GM18502 (cell line): ENCODE results near the gene GATB.

ENCODE experiments used
- ATAC-seq: cut with Tn5 transposase; IDR thresholded peaks from one replicate; pipeline ENCODE4 v1.9.1; 2021; ENCODE audit warnings: mild to moderate bottlenecking; ENCODE audit not compliant: unreplicated experiment, poor library complexity

The GATB gene, protein sequence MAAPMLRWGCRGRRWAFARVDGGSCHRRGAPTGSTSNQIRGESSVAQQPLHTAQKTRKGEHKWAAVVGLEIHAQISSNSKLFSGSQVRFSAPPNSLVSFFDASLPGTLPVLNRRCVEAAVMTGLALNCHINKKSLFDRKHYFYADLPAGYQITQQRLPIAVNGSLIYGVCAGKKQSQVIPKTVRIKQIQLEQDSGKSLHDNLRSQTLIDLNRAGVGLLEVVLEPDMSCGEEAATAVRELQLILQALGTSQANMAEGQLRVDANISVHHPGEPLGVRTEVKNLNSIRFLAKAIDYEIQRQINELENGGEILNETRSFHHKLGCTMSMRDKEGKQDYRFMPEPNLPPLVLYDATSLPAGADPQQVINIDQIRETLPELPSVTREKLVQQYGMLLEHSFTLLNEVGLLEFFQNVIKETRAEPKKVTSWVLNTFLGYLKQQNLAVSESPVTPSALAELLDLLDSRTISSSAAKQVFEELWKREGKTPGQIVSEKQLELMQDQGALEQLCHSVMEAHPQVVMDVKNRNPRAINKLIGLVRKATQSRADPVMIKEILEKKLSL

DNA sequence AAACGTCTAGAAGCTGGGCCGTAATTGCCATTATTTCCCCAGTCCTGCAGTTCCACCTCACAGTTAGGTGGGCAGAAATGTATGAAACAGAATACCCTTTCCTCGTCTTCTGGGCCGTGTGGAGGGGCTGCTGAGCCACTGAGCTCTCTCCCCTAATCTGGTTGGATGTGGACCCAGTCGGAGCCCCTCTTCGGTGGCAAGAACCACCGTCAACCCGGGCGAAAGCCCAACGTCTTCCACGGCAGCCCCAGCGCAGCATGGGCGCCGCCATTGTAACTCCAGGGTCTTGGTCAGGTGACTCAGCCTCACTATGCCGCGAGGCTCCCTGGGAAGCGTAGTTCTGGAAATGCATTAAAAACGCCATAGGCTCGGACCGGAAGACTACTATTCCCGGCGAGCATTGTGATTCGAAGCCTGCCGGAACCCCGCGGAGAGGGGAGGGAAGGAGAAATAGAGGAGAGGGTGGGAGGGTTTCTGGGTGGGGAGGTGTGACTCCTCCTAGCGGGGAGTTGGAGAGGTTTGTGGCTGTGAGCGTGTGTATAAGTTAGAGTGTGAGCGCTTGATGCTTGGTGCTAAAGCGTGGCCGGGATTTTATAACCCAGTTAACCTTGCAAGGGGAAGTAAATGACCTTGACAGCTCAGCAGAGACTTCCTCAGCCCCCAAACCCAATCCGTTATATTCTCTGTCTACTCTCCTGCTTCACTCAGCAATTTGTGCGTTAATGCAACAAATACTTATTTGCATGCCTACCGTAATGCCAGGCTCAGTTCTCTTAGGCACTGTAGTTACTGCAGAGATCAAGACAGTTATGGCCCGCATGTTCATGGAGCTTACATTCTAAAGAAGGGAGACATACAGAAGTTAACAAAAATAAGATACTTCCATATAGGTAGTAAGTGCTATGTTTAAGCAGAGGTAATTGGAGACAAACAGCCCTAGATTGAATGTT is at the start of gene GATB:
Gene GATB (minus strand): TSS at position 296 of the 950 bp plus-strand sequence. CDS start 25 bp downstream, at position 271.
- peak; percentile 99 for ATAC-seq

DNA sequence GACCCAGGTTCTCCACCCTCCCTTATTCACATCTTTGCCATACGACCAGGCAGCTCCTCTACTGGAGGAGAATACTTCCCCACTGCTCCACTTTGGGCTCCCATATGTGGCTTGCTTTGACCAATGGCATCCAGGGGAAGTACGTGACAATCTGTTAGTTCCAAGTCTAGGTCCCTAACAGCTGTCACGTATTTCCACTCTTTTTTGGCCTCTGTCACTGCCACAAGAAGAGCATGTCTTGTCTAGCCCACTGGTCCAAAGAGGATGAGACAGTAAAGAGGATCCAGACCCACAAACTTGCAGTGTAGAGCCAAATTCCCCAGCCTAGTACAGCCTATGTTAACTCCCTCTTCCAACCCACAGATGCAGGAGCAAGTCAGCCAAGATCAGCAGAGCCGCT is 49.7 kb upstream of the GATB start:
- ATAC-seq = no peak

DNA sequence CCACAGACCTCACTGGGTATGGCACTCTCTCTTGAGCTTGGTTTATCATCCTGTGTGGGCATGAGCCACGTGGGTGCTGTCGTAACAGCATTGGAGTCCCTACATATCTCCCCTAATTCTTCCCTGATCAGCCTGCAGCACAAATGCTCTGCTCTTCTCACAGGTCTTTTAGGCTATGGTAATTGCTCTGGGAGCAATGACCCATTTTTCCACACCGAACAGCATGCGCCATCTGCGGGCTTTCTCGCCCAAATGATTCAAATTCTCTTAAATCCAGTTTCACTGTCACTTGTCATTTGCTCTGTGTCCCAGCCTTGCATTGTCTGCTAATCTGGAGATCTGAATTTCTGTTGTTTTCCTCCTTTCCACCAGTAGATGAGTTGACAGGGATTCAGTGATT is 48.9 kb upstream of the GATB start:
- no peak for ATAC-seq

DNA sequence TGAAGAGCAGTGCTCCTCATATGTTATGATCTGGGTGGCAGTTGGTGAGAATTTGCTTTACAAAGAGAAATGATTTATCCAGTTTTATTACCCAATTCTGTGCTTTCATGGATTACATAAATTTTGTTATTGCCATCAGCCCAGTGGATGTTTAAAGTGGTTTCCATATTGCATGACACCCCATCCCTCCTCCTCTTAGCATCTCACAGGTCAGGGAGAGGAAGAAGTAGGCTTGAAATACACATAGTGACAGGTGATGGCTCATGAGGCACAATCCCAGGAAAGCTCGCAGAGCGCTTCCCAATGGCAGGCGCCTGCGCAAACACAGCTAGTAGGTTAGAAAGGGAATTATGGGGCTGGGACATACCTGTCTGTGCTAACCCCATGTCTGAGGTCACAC is 47.7 kb upstream of the GATB start:
- ATAC-seq = no peak

DNA sequence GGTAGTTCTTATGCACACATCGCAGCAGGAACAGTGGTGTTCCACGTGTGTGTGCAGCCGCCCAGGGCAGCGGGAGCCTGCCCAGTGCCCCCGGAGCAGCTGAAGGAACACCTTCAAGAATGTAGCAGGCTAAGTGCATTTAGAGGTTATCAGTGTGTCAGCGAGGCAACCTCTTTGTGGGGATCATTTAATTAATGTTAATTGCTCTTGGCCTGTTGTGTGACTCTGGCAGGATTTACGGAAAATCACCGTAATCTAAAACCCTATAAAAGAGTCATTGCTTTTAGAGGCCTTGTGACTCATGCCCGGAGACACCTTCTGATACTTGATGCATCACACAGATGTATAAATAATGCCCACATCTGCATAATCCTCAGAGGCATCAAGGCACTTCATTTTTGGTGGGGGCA is 47.3 kb upstream of the GATB start:
- no peak for ATAC-seq

DNA sequence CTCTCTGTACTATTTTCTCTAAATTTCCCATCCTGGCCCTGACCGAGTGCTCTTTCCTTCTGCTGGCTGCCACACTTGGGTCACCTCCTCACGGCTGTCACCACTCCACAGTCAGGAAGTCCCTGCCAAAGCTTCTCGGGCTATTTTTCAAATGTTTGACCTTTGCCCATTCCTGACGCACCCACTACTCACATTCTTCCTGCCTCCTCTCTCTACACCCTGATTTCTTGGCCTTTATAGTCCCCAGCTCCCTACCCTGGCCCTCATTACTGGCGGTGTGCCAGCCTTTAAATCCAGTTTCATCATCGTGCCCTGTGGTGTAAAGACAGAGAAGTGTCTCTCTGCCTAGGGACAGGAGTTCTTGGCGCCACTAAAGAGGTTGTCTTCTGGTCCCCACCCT is 46.4 kb upstream of the GATB start:
- no peak for ATAC-seq

DNA sequence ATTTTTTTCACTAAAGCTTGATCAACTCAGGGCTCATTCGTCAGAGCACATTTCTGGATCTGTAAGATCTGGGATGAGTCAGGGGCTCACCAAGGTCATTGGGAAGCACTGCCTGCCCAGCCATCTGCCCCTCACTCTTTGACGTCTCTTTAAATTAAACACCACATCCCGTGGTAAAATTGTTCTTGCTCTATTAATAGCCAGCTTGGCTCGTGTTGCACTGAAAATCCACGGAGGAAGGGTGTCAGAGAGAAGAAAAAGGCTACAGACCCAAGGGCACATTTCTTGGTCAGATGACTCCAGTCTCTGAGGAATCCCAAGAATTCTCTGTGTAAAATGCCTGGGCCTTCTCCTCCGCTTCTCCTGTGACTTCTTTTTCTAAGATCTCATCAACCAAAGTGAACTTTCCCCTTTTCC is 45.7 kb upstream of the GATB start:
- no peak for ATAC-seq

DNA sequence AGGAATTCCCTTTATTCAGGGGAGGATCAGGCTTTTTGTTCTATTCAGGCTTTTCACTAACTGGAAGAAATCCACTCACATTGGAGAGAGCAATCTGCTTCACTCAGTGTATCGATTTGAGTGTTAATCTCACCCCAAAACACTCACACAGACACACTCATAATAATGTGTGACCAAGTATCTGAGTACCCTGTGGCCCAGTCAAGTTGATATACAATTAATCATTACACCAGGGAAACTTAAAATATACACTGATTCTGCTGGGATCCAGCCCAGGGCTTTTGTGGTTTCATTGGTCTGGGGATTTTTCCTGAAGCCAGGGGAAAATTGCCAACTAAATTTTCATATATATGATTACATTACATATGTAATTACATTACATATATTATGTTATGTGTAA is 44.0 kb upstream of the GATB start:
- ATAC-seq = no peak

DNA sequence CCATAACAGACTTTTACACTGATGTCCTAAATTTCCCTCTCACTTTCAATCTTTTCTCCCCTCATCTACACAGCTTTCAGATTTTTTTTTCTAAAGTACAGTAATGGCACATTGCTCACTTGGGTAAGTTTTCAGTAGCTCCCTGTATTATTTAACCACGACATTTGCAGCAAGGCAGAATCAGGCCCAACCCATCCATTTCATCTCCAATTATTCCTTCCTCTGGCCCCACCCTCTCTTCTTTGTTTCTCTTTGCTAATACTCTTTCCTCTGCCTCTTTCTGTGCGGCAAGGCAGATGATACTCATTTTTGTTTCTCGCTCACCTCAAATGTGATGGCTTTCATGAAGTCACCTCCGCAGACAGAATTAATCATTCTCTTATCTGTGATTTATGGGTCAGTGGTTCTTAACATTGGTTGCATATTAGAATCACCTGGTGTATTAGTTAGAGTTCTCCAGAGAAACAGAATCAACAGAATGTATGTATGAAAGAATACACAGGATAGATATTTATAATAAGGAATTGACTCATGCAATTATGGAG is 43.4 kb upstream of the GATB start:
- no peak for ATAC-seq

DNA sequence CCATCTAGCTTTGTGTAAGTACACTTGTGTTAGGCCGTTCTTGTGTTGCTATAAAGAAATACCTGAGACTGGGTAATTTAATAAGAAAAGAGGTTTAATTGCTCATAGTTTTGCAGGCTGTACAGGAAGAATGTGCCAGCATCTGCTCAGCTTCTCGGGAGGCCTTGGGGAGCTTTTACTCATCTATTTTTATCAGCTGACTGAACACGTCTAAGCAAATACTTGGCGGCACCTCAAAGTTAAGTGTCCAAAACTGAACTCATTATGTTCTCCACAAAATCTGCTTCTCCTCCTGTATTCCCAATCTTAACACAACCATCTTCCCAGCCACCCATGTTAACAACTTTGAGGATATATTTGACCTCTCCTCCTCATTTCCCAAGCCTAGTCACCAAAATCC is 42.4 kb upstream of the GATB start:
- ATAC-seq = no peak

DNA sequence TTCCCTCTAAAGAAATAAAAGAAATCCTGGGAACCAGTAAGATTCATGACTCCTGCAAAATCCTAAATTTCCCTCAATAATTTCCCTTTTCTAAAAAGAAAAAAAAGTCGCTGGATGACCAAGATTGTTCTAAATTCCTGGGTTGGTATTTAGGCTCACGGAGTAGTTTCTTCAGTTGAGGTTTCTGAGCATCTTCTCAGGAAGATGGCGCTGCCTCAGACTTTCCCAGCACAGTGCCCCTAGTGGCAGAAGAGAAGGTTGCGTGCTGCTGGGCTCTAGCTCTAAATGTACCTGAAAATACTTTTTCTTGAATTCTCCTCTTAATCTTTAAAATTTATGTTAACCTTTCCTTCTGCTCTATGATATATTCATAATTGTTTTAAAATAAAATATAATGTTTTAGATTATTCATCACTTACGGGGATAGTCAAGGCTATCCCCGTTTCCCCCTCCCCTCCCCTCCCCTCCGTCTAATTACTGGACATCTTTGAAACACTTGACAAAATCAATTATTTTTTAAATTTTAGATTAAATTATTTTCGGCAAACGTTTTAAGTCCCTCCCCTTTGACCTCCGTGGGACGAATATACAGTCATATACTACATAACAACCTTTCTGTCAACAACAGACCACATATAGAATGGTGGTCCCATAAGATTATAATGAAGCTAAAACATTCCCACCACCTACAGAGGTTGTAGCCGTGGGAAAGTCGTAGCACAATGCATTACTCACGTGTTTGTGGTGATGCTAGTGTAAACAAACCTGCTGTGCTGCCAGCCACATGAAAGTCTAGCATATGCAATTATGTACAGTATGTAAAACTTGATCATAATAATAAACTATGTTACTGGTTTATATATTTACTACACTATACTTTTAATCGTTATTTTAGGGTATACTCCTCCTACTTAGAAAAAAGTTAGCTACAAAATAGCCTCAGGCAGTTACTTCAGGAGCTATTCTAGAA is 41.0 kb upstream of the GATB start:
- no peak for ATAC-seq

DNA sequence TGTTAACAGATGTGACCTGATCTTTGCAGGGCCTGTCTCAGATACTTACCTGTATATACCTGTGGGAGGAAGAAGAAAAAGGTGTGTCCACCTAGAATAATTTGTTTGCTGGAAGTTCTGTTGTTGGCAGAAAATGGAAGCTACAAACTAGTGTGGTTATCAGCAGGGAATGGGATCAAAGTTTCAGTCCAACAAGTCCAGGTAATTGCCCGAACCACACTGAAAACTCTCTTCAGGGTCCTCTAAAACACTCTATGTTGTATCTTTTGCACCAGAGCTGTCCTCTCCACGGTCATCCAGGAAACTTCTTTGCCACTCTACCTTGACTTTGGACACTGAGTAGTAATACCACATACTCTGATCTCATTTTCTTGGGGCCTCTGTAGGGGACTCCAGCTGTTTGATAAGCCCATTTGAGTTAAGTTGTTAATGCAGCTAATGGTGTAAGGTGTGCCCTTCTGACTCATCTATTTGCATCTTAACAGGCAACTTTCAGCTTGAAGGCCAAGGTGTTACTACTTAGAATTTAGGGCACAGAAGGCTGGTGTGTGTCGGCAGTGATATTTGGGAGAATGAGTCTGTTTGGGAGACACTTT is 38.7 kb upstream of the GATB start:
- no peak for ATAC-seq

DNA sequence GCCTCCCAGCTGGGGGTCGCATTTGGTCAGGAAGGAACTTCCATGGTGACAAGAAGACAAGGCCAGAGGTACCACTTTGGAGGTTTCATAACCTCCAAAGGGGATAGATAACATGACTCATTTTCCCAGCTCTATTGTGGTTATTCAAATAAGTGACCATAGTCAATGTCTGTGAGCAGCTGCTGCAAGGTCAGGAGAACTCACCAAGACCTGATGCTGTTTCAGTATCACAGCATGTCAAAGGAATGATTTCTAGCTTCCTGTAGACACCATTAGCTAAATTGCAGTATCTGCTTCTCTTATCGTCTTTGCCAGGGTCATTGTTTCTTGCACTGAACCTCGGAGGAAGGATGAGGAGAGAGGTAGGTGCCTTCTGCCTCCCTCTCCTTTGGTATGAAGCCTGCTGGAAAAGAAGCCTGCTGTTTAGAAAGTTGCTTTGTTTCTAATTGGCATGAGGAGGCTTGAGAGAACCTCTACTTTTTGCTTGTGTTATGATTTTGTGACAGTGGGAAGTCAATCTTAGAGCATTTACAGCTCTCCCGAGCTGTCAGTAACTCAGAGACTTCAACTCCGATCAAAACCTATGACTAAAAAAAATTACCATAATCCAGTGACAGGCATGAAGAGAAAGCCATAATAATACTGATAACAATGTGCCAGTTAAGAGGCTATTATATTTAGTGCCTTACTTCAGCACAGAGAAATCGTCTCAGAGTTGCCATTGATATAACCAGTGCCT is 38.0 kb upstream of the GATB start:
- peak; percentile 91 for ATAC-seq

DNA sequence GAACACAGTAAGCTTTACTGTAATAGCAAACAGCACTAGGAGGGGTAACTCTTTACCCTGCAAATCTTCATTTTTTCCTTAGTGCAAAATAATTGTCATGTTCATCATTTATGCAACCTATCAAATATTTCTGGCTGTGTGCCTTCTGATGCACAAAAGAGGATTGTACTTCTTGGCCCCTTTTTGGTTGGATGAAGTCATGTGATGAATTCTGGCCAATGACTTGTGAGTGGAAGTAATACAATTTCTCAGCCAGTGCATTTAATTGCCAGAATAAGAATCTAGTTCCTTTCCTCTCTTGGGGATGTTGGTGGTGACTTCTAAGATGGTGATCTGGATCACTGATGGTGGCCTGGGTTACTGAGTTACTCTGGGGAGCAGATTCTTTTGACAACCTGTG is 37.0 kb upstream of the GATB start:
- ATAC-seq = no peak

DNA sequence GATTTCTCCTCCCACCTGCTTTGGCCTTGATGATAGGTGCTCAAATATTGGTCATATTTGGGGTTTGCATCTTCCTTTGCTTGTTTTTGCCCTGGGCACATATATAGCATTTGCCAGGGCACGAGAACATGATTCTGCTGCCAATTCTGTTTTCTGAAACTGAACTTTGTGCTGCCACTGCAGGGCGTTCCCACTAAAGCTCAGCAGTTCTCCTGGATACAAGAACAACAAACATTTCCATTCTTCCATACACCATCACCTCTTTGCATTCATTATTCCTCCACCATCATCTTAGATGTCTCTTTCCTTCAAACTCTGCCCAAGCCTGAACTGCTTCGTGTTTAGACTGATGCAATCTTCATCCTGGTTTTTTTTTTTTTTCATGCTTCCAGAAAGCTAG is 36.3 kb upstream of the GATB start:
- no peak for ATAC-seq

DNA sequence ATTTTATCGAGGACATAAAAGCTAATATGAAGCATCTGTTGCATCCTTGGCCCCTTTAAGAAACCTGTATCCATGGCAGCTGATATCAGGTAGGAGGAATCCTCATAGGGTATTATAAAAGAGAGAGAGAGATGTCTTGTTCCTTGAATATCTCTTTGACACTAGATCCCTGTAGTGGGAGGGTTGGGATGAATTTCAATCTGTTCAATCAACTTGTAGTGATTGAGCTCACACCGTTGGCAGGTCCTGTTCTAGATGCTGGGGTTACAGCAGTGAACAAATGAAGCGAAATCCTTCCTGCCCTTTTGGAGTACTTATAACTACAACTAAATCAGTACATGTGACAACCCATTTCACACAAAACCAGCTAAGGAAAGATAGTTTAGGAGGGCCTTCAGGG is 35.3 kb upstream of the GATB start:
- no peak for ATAC-seq

DNA sequence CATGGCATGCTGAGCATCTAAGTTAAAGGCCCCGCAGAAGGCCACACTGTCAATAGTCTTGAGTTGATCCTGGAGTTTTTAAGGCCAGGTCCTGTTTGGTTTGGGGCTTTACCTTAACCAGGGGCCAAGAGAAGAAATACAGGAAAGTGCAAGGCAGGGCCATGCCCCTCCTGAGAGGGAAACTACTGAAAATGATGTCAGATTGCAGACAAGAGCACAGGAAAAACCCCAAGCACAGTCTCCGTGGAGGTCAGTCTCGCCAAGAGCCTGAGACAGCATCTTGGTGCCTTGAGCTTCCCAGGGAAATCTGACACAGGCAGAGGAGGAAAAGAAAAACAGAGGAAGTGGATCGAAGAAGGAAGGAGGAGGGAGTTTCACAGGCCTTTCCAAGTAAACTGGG is 32.2 kb upstream of the GATB start:
- ATAC-seq = no peak

DNA sequence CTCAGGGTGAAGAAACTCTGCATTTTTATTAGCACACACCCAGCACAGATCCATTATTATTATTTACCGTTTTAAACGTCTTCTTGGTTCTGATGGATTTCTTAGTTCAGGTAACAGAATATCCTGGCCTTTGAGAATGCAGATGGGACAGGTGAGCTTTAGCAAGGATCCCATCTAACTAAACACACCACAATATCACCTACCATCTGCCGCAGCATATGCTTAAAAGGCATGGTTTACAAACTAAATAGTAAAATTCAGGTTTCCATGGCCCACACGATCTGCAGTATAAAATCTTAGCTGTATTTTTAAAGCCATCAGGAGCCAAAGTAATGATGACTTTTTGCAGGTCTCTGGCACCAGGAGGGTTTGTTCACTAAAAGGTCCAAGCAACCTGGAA is 31.7 kb upstream of the GATB start:
- ATAC-seq = no peak

DNA sequence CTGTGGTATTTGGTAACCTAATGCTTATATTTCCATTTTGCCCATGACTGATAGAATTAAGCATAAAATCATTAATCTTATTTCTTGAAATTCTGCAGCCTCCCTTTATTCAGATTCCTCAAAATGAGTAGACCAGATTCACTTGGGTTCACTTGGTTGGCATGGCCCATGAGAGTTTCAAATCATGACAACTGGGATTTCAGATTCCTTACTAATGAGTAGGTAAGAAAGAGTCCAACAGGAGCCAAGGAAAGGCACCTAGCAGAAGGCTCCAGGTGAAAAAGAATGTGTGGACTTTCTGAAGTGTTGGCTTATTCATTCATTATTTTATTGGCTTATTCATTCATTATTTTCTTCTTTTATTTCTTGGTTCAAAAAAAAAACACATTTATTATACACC is 27.2 kb upstream of the GATB start:
- ATAC-seq = no peak
